GM18511 (cell line): ENCODE results near the gene HBA1.
"Not testable (repeated sequence)": the region's sequence is repeated elsewhere in the genome, so short reads cannot be mapped to it uniquely, and the experiment has no call there.

Experiments used
- ATAC-seq: cut with Tn5 transposase; IDR thresholded peaks from one replicate; pipeline ENCODE4 v1.9.1; 2021; ENCODE audit warnings: mild to moderate bottlenecking, moderate library complexity; ENCODE audit not compliant: unreplicated experiment

Gene HBA1

DNA sequence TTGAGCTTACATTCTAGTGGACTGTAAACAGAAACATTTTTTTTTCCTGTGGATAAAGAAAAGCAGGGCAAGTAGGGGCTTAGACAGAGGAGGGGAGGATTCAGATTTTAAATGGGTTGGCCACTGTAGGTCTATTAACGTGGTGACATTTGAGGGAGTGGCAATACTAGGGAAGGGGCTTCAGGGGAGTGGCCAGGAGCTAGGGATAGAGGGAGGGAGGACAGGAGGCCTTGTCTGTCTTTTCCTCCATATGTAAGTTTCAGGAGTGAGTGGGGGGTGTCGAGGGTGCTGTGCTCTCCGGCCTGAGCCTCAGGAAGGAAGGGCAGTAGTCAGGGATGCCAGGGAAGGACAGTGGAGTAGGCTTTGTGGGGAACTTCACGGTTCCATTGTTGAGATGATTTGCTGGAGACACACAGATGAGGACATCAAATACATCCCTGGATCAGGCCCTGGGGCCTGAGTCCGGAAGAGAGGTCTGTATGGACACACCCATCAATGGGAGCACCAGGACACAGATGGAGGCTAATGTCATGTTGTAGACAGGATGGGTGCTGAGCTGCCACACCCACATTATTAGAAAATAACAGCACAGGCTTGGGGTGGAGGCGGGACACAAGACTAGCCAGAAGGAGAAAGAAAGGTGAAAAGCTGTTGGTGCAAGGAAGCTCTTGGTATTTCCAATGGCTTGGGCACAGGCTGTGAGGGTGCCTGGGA, 17.2 kb upstream of the HBA1 start:
- no peak for ATAC-seq

DNA sequence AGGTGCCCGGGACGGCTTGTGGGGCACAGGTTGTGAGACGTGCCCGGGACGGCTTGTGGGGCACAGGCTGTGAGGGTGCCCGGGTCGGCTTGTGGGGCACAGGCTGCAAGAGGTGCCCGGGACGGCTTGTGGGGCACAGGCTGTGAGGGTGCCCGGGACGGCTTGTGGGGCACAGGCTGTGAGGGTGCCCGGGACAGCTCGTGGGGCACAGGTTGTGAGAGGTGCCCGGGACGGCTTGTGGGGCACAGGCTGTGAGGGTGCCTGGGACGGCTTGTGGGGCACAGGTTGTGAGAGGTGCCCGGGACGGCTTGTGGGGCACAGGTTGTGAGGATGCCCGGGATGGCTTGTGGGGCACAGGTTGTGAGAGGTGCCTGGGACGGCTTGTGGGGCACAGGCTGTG, 16.2 kb upstream of the HBA1 start:
- not testable (repeated sequence) for ATAC-seq

DNA sequence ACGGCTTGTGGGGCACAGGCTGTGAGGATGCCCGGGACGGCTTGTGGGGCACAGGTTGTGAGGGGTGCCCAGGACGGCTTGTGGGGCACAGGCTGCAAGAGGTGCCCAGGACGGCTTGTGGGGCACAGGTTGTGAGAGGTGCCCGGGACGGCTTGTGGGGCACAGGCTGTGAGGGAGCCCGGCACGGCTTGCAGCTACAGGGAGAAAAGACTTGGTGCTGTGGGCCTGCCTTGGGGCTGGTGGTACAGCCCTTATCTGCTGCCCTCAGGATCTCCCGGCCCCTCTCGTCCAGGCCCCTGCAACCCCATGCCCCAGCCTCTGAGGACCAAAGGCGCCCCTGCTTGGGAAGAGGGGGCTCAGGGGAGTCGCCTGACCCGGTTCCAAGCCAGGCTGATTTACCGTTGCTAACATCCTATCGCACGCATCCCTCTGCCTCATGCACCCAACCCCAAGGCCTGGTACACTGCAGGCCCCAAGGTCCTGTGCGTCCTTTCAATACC, 15.7 kb upstream of the HBA1 start:
- no peak for ATAC-seq

DNA sequence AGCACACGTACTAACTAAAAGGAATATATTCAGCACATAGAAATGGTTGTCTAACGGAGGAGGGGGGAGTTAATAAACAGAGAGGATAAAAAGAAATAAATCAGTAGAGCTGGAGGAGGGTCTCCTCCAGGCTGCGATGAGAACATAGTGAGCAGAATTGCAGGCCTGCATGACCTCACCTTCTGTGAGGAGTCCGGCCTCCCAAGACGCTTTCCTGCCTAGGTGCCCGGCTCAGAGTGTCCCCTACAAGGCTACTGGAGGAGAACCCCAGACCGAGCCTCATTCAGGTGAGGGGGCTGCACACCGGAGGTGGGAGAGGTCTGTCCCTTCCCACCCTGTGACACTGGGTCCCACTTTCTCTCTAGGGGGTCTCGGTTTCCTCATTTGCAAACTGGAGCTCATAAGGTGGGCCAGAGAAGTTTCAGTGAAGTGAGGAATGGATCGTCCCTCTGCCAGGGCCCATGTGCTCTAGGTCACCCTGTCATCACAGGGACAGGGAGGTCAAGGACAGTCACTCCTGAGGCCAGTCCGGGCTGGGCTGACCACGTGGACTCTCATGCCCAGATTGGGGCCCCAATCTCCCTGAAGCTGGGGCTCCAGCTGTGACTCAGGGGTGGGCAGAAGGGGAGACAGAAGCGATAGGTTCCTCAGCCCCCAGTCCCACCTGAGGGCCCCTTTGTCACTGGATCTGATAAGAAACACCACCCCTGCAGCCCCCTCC, 14.0 kb upstream of the HBA1 start:
- ATAC-seq: no peak

DNA sequence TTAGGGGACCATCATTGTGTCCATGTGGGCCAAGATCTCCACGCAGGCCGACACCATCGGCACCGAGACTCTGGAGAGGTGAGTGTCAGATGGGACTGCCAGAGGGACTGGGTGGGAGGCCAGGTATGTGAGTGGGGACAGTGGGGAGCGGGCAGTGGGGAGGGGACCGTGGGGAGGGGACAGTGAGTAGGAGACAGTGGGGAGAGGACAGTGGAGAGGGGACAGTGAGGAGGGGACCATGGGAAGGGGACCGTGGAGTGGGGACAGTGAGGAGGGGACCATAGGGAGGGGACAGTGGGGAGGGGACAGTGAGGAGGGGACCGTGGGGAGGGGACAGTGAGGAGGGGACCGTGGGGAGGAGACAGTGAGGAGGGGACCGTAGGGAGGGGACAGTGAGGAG, 13.3 kb upstream of the HBA1 start:
- ATAC-seq: not testable (repeated sequence)

DNA sequence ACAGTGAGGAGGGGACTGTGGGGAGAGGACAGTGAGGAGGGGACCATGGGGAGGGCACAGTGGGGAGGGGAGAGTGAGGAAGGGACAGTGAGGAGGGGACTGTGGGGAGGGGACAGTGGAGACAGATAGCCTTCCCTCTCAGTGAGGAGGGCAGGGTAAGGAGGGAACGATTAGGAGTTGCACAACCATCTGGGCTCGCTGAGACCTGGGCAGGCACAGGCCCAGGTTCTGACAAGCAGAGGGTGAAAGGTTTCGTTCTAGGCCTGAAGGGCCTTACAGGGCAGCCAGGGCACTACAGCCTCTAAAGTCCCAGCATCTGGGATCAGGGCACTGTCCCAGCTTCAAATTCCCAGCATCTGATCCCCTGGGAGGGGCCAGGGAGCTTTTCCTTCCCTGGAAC, 12.8 kb upstream of the HBA1 start:
- not testable (repeated sequence) for ATAC-seq

DNA sequence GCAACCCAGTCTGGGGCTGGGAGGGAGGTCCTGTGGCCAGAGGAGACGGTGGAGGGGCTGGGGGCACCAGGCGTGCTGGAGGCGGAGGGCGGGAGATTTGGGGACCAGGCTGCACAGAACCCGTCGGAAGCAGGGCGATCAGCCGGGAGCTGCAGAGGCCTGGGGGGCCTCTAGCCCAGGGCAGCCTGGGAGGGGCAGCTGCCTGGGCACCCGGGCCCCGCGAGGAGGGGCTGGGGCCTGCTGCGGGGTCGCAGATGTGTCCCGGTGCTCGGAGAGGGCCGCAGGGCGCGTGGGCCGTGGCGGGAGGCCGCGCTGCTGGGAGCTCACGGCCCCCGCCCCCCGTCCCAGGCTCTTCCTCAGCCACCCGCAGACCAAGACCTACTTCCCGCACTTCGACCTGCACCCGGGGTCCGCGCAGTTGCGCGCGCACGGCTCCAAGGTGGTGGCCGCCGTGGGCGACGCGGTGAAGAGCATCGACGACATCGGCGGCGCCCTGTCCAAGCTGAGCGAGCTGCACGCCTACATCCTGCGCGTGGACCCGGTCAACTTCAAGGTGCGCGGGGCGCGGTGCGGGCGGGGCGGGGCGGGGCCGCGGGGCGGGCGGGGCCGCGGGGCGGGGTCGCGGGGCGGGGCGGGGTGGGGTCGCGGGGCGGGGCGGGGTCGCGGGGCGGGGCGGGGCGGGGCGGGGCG, 12.2 kb upstream of the HBA1 start:
- not testable (repeated sequence) for ATAC-seq

DNA sequence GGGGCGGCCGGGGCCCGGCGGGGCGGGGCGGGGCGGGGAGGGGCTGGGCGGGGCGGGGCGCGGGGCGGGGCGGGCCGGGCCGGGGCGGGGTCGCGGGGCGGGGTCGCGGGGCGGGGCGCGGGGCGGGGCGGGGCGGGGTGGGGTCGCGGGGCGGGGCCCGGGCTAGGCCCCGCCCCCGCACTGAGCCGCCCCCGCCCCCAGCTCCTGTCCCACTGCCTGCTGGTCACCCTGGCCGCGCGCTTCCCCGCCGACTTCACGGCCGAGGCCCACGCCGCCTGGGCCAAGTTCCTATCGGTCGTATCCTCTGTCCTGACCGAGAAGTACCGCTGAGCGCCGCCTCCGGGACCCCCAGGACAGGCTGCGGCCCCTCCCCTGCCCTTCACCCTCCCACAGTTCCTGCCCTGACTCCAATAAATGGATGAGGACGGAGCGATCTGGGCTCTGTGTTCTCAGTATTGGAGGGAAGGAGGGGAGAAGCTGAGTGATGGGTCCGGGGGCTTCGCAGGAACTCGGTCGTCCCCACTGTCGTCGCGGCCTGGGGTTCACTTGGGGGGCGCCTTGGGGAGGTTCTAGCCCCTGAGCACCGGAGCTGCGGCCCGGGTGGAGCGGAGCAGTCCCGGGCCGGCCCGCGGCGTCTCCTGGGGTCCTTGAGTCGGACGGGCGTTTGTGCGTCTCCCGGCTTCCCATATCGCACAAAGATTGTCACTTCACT, 11.5 kb upstream of the HBA1 start:
- ATAC-seq: no peak

DNA sequence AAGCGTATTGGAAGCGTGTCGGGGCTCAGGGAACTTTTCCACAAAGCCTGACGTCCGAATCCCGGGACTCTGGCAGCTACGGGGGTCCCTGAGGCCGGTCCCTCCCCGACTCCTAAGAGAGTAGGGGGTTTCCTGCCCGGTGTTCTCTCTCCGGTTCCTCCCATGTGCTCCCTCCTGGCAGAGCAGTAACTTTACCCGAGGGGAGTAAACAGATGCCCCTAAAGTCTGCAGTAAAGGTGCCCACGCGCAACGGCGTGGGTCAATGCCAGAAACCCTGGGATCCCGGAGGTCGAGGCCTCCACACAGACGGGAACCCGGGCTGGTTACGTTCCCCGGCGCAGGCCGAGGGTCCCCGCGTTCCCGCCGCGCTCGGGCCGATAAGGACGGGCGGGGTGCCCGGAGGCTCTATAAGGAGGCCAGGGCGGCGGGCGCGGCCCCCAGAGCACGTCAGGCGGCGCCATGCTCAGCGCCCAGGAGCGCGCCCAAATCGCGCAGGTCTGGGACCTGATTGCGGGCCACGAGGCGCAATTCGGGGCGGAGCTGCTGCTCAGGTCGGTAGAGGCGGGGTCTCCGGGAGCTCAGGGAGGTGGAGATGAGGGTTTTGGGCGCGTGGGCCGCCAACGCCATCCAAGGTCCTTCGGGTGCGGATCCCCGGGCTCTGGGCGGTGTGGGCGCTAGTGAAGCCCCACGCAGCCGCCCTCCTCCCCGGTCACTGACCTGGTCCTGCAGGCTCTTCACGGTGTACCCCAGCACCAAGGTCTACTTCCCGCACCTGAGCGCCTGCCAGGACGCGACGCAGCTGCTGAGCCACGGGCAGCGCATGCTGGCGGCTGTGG, 10.7 kb upstream of the HBA1 start, which contains the start of gene HBM:
HBM (plus strand) TSS at position 440 of the 836 bp plus-strand sequence; CDS start at position 460, 20 bp downstream.
- ATAC-seq: no peak

DNA sequence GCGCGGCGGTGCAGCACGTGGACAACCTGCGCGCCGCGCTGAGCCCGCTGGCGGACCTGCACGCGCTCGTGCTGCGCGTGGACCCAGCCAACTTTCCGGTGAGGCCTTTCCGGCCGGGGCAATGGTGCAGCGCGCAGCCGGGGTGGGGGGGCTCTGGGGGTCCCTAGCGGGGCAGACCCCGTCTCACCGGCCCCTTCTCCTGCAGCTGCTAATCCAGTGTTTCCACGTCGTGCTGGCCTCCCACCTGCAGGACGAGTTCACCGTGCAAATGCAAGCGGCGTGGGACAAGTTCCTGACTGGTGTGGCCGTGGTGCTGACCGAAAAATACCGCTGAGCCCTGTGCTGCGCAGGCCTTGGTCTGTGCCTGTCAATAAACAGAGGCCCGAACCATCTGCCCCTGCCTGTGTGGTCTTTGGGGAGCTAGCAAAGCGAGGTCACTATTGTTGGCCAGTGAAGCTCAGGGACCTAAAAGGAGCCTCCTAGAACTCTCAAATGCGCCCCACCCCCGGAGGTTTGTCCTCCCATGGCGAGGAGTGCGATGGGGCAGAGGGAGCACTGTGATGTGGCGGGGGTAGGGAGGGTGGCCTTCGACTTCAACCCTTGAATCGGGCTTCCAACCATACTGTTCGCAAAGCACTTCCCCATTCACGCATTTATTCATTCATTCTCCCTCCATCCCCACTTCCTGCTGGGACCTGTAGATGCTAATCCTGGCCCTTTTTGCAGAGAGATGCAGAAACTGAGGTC, 9.9 kb upstream of the HBA1 start:
- no peak for ATAC-seq

DNA sequence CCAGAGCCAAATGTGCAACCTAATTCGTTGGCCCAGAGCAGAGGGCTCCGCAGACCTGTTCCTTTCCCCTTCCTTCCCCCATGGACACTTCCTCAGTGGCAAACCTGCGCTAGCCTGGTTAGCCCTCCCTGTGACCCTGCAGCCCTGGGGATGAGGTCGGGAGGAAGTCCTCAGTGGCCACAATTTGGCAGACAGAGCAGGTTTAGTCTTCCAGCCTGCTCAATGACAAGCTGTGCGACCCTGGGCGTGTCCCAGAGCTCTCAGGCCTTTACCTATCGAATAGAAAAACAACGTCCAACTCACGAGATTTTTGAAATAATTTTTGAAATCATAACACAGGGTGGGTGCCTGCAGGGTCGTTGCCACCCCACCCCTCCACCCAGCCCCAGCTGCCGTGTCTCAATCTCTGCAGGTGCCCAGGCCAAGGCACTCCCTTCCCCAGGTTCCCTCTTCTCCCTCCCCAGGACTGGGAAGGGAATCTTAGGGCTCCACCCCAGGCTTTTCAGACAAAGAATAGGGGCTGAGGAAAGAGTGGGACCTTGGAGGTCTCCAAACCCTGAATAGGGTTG, 9.3 kb upstream of the HBA1 start:
- ATAC-seq: no peak

DNA sequence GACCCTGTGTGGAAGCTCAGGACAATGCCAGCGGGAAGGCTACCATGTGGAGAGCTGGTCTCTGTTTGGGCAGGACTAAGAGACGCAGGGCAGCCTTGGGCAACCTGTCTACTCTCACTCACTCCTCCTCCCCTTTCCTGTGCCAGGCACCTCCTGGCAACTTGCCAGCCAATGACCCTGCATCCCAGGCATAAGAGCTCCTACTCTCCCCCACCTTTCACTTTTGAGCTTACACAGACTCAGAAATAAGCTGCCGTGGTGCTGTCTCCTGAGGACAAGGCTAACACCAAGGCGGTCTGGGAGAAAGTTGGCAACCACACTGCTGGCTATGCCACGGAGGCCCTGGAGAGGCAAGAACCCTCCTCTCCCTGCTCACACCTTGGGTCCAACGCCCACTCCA, 8.1 kb upstream of the HBA1 start:
- no peak for ATAC-seq

DNA sequence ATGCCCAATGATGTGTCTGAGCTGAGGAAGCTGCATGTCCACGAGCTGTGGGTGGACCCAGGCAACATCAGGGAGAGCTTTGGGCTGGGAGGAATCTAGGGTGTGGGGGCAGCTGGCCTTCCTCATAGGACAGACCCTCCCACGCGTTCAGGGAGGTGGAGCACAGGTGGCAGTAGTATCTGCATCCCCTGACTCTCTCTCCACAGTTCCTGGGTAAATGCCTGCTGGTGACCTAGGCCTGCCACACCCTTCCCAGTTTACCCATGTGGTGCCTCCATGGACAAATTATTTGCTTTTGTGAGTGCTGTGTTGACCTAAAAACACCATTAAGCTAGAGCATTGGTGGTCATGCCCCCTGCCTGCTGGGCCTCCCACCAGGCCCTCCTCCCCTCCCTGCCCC, 7.5 kb upstream of the HBA1 start:
- ATAC-seq: no peak

DNA sequence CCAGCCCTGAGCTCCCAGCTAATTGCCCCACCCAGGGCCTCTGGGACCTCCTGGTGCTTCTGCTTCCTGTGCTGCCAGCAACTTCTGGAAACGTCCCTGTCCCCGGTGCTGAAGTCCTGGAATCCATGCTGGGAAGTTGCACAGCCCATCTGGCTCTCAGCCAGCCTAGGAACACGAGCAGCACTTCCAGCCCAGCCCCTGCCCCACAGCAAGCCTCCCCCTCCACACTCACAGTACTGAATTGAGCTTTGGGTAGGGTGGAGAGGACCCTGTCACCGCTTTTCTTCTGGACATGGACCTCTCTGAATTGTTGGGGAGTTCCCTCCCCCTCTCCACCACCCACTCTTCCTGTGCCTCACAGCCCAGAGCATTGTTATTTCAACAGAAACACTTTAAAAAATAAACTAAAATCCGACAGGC, 6.4 kb upstream of the HBA1 start:
- not testable (repeated sequence) for ATAC-seq

DNA sequence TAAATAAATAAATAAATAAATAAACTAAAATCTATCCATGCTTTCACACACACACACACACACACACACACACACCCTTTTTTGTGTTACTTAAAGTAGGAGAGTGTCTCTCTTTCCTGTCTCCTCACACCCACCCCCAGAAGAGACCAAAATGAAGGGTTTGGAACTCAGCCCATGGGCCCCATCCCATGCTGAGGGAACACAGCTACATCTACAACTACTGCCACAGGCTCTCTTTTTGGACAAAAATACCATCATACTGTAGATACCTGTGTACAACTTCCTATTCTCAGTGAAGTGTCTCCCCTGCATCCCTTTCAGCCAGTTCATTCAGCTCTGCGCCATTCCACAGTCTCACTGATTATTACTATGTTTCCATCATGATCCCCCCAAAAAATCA, 5.7 kb upstream of the HBA1 start:
- ATAC-seq: no peak

DNA sequence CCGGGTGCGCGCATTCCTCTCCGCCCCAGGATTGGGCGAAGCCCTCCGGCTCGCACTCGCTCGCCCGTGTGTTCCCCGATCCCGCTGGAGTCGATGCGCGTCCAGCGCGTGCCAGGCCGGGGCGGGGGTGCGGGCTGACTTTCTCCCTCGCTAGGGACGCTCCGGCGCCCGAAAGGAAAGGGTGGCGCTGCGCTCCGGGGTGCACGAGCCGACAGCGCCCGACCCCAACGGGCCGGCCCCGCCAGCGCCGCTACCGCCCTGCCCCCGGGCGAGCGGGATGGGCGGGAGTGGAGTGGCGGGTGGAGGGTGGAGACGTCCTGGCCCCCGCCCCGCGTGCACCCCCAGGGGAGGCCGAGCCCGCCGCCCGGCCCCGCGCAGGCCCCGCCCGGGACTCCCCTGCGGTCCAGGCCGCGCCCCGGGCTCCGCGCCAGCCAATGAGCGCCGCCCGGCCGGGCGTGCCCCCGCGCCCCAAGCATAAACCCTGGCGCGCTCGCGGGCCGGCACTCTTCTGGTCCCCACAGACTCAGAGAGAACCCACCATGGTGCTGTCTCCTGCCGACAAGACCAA, 4.0 kb upstream of the HBA1 start, which contains the start of gene HBA2:
HBA2 (plus strand) TSS at position 503 of the 568 bp plus-strand sequence; CDS start at position 540, 37 bp downstream.
- ATAC-seq: not testable (repeated sequence)

DNA sequence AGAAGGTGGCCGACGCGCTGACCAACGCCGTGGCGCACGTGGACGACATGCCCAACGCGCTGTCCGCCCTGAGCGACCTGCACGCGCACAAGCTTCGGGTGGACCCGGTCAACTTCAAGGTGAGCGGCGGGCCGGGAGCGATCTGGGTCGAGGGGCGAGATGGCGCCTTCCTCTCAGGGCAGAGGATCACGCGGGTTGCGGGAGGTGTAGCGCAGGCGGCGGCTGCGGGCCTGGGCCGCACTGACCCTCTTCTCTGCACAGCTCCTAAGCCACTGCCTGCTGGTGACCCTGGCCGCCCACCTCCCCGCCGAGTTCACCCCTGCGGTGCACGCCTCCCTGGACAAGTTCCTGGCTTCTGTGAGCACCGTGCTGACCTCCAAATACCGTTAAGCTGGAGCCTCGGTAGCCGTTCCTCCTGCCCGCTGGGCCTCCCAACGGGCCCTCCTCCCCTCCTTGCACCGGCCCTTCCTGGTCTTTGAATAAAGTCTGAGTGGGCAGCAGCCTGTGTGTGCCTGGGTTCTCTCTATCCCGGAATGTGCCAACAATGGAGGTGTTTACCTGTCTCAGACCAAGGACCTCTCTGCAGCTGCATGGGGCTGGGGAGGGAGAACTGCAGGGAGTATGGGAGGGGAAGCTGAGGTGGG, 3.1 kb upstream of the HBA1 start:
- not testable (repeated sequence) for ATAC-seq
